Measurements from ENCODE around the gene PTPRK.

Gene PTPRK

DNA sequence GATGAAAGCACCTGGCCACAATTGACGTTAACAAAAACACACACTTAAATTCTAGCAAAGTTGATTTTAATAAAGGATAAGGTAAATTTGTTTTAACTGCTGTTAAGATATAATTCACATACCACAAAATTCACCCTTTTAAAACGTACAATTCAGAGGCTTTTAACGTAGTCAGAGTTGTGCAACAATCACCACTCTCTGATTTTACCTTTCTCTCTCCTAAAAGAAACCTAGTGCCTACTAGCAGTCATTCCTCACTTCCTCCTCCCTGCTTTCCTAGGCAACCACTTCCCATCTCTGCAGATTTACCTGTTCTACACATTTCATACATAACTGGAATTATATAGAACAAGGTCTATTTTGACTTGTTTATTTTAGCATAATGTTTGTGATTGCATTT lies 58.9 kb downstream of the PTPRK start:
- Mint-ChIP-seq H3K9me3 (no peaks in the 10 kb centered on the region), H3K4me1 (peaks cover 5% of the 10 kb centered on the region), H3K27ac (no peak overlapping the region), H3K36me3 (ENCODE audit: low read depth) (peaks cover 6% of the 10 kb centered on the region), H3K27me3 (ENCODE audit: low read depth) (no peaks in the 10 kb centered on the region), H3K4me3 (no peak overlapping the region)
- TF ChIP-seq, protein P1, sequence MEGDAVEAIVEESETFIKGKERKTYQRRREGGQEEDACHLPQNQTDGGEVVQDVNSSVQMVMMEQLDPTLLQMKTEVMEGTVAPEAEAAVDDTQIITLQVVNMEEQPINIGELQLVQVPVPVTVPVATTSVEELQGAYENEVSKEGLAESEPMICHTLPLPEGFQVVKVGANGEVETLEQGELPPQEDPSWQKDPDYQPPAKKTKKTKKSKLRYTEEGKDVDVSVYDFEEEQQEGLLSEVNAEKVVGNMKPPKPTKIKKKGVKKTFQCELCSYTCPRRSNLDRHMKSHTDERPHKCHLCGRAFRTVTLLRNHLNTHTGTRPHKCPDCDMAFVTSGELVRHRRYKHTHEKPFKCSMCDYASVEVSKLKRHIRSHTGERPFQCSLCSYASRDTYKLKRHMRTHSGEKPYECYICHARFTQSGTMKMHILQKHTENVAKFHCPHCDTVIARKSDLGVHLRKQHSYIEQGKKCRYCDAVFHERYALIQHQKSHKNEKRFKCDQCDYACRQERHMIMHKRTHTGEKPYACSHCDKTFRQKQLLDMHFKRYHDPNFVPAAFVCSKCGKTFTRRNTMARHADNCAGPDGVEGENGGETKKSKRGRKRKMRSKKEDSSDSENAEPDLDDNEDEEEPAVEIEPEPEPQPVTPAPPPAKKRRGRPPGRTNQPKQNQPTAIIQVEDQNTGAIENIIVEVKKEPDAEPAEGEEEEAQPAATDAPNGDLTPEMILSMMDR (IDR thresholded peaks at IDR 0.05; ENCODE audit: unreplicated experiment in 3 of 3) = no peak

DNA sequence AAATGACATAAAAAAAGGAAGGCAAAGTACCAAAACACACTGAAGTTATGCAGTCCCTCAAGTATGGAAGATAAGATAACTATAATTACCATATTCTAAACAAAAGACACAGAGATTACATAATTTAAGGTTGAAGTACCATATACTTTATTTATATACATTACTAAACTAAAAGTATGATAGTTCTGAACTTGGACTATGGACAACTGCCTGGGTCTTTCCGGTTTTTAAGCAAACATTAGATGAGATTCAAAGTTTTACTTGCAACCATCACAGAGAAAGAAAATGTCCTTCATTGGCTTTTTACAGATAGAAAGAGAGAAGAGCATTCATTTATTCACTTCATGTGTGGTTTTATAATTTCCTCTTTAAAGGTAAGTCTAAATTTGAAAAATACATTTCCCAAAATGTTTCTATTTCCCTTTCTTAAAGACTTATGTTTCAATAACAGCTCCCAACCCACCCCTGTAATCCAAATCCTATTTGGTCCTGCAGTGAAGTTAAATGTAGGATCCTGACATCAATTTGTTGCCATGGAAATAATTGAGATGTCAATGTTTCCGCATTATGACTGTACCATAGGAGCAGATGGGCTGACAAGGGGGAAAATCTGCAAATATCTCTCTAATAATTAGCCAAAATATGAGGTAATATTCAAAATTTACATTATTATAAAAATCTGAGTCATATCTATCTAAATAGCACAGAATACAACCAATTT lies 63.7 kb downstream of the PTPRK start:
- H3K27ac Mint-ChIP-seq = no peak overlapping the region
- peaks cover 4% of the 10 kb centered on the region for H3K9me3 Mint-ChIP-seq

DNA sequence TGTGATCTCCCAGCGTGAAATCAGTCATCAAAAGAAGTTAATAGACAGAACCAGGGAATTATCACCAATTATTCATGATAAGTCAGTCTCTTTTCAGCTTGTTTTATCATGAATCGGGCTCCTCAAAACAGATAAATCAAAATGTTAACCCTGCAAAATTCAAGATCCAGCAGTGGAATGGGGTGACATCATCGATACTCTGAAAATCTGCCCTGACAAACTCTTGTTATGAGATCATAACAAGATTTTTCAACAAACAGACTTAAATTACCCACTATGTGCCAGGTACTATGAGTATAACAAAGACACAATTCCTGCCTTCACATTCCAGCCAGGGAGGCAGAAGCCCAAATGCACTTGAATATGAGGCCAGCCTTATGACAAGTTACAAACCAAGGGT lies 64.4 kb downstream of the PTPRK start:
- no peak overlapping the region for H3K4me3 Mint-ChIP-seq
- no peak overlapping the region for H3K27ac Mint-ChIP-seq
- H3K27me3 Mint-ChIP-seq (ENCODE audit: low read depth) = no peaks in the 10 kb centered on the region
- peaks cover 11% of the 10 kb centered on the region for H3K36me3 Mint-ChIP-seq (ENCODE audit: low read depth)
- no peaks in the 10 kb centered on the region for H3K4me1 Mint-ChIP-seq
- peaks cover 4% of the 10 kb centered on the region for H3K9me3 Mint-ChIP-seq
- TF ChIP-seq, protein P1 (IDR thresholded peaks at IDR 0.05; ENCODE audit: unreplicated experiment in 3 of 3) = no peak

More for the DNA sequence above, 63.7 kb downstream of the PTPRK start:
- Mint-ChIP-seq H3K4me1 (no peaks in the 10 kb centered on the region), H3K4me3 (no peak overlapping the region), H3K27me3 (ENCODE audit: low read depth) (no peaks in the 10 kb centered on the region), H3K36me3 (ENCODE audit: low read depth) (peaks cover 11% of the 10 kb centered on the region)
- TF ChIP-seq, protein P1 (IDR thresholded peaks at IDR 0.05; ENCODE audit: unreplicated experiment in 3 of 3) = no peak

GRCh38 chr6:128452713-128453112 lies 67.7 kb downstream of the PTPRK start:
- peaks cover 12% of the 10 kb centered on the region for H3K36me3 Mint-ChIP-seq (ENCODE audit: low read depth)
- peaks cover 6% of the 10 kb centered on the region for H3K4me1 Mint-ChIP-seq
- no peak overlapping the region for H3K27ac Mint-ChIP-seq
- H3K4me3 Mint-ChIP-seq = no peak overlapping the region
- H3K27me3 Mint-ChIP-seq (ENCODE audit: low read depth) = no peaks in the 10 kb centered on the region
- peaks cover 4% of the 10 kb centered on the region for H3K9me3 Mint-ChIP-seq
- TF ChIP-seq, protein P1 (IDR thresholded peaks at IDR 0.05; ENCODE audit: unreplicated experiment in 3 of 3) = no peak

DNA sequence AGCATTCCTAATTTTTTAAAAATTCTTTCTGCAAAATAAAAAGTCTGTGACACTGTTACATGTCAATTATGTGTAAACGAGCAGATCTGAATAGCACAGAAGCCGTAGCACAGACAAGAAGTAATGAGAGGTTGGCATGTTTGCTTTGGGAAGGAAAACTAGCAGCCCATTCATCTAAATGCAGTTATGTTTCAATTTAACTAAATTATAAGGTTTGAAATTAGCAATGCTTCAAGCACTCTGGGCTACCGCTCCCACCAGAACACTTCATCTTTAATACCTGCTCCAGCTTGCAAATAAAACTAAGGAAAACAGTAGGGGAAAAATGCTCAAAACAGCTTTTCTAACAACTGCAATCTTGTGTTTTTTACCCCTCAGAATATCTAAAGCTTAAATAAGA lies 73.9 kb downstream of the PTPRK start:
- no peaks in the 10 kb centered on the region for H3K9me3 Mint-ChIP-seq

More for the DNA sequence above, 73.9 kb downstream of the PTPRK start:
- TF ChIP-seq, protein P1 (IDR thresholded peaks at IDR 0.05; ENCODE audit: unreplicated experiment in 3 of 3) = no peak
- H3K27me3 Mint-ChIP-seq (ENCODE audit: low read depth) = no peaks in the 10 kb centered on the region
- H3K36me3 Mint-ChIP-seq (ENCODE audit: low read depth) = peaks cover 11% of the 10 kb centered on the region
- no peak overlapping the region for H3K4me3 Mint-ChIP-seq
- peaks cover 21% of the 10 kb centered on the region for H3K4me1 Mint-ChIP-seq
- no peak overlapping the region for H3K27ac Mint-ChIP-seq

Data from nephron (organoid).